ENCODE measurements around the gene ADARB2. TPM values are rescaled to one million over a fixed set of nuclear protein-coding genes. Genes with fewer than 3 reads are reported as not detected.

The ADARB2 gene
- total RNA-seq, 1 experiment from 2014 or later = not detected

- no peak for DNase-seq (ENCODE audit: low read depth)
Observed at GRCh38 chr10:1508096-1508495, 229.2 kb downstream of the ADARB2 start.

DNA sequence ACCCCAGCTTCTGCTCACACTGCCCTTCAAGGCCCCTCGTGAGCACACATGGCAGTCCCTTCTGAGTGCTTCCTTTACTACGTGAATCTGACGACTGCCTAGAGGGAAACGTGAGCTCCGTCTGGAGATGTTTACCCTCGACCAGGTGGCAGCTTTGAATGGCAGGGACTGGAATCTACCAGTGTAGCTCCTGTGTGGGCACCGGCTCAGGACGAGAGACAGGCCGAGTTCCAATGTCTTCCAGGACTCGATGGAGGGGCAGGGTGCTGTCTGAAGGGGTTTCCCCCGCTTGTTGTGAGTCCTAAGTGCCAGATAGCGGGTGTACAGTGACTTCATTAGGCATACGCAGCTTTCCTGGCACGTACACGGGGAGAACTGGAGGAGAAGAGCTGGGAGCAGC, 229.9 kb downstream of the ADARB2 start:
- no peak for DNase-seq (ENCODE audit: low read depth)

GRCh38 chr10:1504940-1505339, 232.4 kb downstream of the ADARB2 start:
- DNase-seq (ENCODE audit: low read depth) = no peak

- no peak for DNase-seq (ENCODE audit: low read depth)
Observed at GRCh38 chr10:1504286-1504685, 233.0 kb downstream of the ADARB2 start.

- DNase-seq (ENCODE audit: low read depth) = no peak
Observed at GRCh38 chr10:1502451-1502850, 234.9 kb downstream of the ADARB2 start.

GRCh38 chr10:1499359-1499957, 237.9 kb downstream of the ADARB2 start:
- no peak for DNase-seq (ENCODE audit: low read depth)

DNA sequence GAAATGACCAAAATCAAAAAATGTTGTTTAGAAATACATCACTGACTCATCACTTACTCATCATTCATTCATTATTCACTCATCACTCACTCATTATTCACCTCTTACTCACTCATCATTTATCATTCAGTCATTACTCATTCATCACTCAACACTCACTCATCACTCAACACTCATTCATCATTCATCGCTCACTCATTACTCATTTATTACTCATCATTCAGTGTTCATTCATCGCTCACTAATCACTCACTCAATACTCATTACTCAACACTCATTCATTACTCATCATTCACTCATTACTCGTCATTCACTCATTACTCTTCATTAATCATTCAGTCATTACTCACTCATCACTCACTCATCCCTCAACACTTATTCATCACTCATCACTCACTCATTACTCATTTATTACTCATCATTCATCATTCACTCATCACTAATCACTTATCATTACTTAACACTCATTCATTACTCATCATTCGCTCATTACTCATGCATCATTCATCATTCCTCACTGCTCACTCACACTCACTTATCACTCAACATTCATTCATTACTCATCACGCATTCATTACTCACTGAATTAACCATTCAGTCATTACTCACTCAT, 238.5 kb downstream of the ADARB2 start:
- no peak for DNase-seq (ENCODE audit: low read depth)

DNA sequence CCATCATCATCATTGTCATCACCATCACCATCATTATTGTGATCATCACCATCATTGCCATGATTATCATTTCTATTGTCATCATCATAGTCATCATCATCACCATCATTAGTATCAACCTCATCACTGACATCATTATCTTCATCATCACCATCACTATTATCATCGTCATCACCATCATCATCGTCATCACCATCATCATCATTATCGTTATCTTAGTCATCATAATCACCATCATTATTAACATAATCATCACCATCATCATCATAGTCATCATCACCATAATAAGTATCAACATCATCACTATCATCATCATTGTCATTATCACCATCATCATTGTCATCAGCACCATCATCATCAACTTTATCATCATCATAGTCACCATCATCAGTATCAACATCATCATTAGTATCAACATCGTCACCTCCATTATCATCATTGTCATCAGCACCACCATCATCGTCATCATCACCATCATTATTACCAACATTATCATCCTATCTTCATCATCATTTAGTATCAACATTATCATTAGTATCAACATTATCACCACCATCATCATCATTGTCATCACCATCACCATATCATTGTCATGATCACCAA, 241.3 kb downstream of the ADARB2 start:
- DNase-seq (ENCODE audit: low read depth) = no peak

- no peak for DNase-seq (ENCODE audit: low read depth)
Observed at GRCh38 chr10:1492641-1493040, 244.7 kb downstream of the ADARB2 start.

- no peak for DNase-seq (ENCODE audit: low read depth)
Observed at GRCh38 chr10:1491901-1492300, 245.4 kb downstream of the ADARB2 start.

DNA sequence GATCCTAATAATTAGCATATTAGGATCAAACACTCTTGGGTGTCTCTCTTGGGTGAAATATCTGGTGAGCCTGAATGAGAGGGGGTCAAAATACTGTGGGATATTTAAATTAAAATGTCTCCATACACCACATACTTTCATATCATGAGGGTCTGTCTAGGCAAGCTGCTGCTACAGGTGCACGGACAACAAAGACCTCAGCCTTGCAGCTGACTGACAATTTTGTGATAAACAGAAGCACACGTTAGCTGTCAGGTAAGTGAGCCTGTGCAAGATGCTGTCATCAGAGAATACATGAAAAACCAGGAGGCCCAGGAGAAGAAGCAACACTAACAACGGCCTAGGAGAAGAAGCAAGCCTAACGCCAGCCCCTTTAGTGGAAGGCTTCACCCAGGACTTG, 247.5 kb downstream of the ADARB2 start:
- no peak for DNase-seq (ENCODE audit: low read depth)

DNA sequence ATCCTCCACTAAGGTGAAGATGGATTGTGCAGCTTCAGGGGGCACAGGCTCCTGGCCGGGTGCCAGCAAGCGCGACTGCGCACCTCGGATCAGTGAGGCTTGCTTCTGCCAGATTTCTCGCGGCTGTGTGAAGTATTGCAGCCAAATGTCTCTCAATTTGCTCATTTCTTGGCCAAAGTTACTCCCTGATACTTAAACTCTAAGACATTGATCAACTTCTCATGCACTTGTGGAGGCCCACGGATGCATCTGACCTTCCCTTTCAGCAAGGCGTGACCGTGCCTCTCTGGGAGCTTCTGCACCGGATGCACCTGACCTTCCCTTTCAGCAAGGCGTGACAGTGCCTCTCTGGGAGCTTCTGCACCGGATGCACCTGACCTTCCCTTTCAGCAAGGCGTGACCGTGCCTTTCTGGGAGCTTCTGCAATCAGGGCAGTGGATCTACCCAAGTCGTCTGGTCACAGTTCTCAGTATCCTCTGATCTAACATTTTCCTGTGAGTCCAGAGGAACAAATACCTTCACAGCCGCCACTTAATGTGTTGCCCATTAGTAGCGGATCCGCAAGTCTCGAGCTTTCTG, 248.3 kb downstream of the ADARB2 start:
- no peak for DNase-seq (ENCODE audit: low read depth)

GRCh38 chr10:1486841-1487687, 250.3 kb downstream of the ADARB2 start:
- DNase-seq (ENCODE audit: low read depth) = no peak

DNA sequence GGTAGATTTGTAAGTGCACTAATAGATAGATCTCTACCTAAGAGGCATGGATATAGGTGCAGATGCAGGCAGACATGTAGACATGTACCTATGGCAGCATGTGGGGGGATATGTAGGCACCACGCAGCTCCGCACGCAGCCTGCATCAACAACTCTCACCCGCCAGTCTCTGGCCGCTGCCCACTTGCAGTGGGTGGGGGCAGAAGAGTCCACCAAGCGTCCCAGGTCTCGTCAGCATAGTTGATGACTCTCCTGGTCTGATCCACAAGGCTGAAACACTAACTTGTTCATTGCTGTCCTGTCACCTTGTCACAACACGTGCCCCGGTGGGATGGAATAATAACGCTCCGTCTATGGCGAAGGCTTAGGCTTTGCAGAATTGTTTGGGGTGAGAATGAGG, 252.0 kb downstream of the ADARB2 start:
- no peak for DNase-seq (ENCODE audit: low read depth)

- no peak for DNase-seq (ENCODE audit: low read depth)
Observed at GRCh38 chr10:1483826-1484225, 253.5 kb downstream of the ADARB2 start.

GRCh38 chr10:1483246-1483645, 254.1 kb downstream of the ADARB2 start:
- DNase-seq (ENCODE audit: low read depth) = no peak

DNA sequence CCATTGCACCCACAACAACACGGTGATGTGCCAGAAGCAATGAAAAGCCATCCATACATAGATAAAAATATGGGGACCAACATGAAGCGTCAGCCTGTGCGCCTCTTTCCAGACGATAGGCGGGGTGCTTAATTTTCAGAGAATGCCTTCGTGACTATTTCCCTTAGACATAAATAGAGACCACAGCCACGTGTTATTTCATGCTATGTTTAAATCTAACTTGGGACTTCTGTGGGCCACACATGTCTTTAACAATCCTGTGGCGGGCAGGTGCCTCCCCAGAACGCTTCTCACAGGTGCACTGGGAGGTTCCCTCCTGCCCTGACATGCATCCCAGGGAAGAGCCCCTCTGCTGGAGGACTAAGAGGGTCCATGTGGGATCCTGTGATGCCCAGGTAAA, 259.7 kb downstream of the ADARB2 start:
- no peak for DNase-seq (ENCODE audit: low read depth)

GRCh38 chr10:1476455-1476803, 260.9 kb downstream of the ADARB2 start:
- DNase-seq (ENCODE audit: low read depth) = no peak

GRCh38 chr10:1475771-1476454, 261.4 kb downstream of the ADARB2 start:
- no peak for DNase-seq (ENCODE audit: low read depth)

- no peak for DNase-seq (ENCODE audit: low read depth)
Observed at GRCh38 chr10:1475098-1475591, 262.2 kb downstream of the ADARB2 start.
